ENCODE data around the gene CPLX1.
"Not testable (repeated sequence)": the region's sequence is repeated elsewhere in the genome, so short reads cannot be mapped to it uniquely, and the experiment has no call there.

CPLX1 gene

DNA sequence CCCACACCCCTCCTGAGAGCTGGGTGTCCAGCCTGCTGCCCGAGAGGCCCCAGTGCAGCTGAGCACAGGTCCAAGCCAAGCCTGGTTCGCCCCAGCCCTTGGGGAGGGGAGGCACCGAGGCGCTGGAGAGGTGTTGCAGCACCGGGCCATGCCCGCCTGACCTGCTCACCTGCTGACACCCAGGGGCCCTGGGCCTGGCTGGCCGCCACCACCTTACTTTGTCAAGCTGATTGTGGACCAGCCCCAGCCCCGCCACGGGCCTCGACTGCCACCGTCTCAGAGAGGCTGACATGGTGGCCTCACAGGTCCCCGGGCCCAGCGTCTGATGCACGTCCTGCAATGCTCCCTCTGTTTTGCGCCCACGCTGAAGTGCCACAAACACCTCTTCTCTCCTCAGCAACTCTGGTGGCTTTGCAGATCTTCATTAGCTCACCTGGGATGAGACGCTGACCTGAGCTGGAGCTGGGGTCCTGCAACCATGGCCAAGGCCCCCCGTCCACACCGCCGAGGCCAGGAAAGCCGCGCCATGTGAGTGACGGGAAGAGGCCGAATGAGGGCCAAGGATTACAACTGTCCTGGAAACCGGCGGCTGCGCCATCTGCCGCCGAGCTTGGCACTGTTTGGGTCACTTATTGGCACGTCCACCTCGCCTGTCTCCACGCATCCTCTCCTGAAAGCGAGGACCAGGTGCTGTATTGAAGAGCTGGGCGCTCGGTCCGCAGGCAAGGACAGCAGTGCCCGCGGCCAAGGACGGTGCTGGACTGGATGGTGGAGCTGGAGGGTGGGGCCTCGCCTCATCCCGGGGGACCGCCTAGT lies 7.6 kb downstream of the CPLX1 start:
- DNase-seq, result no peak

DNA sequence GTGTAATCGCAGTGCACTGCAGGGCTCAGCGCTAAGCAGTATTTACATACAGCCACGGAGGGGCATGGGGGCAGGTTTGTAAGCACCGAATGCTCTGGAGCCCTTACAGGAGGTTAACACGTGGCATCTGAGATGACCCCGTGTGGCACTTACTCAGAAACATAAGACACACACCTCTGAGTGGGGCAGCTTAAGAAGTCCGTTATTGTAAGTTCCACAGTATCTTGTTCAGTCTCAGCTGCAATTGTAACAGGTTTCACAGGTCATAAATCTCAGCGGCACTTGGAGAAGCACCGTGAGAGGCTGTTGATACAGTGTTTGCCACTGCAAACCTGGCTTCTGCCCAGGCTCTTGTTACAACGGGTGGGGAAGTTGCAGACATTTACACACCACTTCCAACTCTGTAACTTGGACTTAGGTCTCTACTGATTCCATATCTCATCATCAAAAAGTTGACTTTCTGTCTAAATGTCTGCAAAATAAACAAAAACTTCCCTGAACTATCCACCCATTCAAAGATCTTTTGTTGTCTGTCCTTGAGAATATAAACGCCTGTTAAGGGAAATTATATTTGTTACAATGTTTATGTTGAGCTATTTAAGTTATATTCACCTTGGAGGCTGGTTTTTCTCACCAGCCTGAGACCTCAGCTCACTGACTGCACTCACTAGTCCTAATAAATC lies 10.3 kb downstream of the CPLX1 start:
- DNase-seq, result no peak

DNA sequence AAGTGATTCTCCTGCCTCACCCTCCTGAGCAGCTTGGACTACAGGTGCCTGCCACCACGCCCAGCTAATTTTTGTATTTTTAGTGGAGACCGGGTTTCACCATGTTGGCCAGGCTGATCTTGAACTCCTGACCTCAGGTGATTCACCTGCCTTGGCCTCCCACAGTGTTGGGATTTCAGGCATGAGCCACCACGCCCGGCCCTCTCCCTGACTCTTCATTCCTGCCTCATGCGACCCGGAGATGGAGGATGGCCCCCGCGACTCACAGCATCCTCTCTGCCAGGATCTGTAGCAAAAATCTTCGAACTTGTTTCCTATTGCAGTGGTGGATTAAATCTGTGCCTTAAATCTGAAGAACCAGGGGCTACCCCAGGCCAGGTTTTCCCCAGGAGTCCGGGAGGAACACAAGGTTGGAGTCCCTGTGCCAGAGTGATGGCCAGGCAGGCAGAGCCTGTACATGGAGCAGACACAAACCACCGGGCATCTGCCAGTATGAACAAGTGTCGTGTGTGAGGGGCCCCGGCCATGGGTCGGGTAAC lies 11.5 kb downstream of the CPLX1 start:
- DNase-seq, result no peak

DNA sequence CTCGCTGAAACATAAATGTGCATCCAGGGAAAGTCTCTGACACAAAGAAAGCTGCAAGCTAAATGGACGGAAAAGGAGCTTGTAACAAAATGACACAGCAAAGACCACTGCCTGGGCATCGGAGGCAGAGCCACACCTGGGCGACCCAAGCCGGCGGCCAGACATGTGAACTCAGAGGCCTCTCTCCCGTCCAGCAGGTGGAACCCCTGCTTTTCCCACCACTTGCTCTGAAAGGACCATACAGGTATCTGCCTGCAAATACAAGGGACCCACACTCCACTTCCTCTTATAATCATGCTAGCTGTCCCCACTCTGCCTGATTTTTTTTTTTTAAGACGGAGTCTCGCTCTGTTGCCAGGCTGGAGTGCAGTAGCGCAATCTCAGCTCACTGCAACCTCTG lies 12.0 kb downstream of the CPLX1 start:
- DNase-seq, result no peak

DNA sequence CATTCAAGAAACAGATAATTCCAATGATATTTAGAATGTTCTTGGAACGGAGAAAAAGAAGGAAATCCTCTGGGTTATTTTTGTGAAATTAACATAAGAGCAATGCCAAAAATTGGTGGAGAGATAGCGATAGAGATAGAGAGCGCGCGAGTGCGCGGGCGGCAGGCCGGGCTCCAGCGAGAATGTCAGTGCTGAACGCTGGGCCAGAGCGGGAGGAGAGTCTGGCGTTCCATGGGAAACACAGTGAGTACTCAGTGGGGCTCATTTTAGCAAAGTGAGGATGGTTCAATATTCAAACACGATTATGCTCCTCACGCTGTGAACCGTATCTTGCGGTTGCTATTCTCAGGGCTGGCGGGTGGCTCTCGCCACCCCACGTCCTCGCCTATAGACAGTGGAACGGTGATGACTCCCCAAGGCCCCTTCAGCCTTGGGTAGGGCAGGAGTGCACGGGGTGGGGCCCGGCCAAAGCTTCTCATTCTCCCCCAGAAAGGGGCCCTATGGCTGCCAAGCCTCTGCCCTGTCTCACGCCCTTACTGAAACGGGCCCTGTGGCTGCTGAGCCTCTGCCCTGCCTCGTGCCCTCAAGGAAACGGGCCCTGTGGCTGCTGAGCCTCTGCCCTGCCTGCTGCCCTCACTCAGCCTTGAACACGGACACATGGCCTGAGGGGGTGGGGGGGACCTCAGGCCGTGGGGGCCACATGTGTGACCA lies 16.9 kb downstream of the CPLX1 start:
- DNase-seq, result no peak

DNA sequence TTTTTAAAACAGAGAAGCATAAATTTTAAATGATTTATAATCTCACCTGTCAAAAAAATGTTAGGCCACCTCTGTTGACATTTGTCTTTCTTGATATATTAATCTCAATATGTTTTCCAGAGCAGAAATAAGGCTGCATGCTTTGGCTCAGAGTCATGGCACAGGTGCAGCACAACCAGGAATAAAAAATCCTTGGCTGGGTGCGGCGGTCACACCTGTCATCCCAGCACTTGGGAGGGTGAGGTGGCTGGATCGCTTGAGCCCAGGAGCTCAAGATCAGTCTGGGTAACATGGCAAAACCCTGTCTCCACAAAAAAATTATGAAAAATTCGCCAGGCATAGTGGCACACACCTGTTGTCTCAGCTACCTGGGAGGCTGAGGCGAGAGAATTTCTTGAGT lies 18.1 kb downstream of the CPLX1 start:
- no peak for DNase-seq

DNA sequence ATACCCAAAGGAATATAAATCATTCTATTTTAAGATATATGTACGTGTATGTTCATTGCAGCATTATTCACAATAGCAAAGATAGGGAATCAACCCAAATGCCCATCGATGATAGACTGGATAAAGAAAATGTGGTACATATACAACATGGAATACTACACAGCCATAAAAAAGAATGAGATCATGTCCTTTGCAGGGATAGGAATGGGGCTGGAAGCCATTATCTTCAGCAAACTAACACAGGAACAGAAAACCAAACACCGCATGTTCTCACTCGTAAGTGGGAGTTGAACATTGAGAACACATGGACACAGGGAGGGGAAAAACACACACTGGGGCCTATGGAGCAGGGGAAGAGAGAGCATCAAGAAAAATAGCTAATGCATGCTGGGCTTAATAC lies 18.9 kb downstream of the CPLX1 start:
- DNase-seq, result not testable (repeated sequence)

DNA sequence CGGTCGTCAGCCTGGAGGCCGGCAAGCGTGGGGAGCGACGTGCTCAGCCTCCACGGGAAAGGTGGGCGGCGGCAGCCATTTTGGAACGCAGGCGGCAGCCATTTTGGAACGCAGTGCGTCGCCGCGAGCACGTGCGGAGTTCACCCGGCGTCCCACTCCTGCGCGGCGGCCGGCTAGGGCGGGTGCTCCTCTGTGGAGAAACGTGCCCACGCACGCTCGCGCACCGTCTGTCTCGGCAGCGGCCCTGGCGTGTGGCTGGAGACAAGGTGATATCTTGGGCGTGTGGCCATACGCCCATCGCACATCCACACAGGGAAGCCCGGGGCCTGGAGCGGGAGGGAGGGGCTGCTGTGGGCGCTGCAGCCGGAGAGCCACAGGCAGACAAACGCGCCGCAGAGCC lies 21.1 kb downstream of the CPLX1 start:
- DNase-seq, result no peak

DNA sequence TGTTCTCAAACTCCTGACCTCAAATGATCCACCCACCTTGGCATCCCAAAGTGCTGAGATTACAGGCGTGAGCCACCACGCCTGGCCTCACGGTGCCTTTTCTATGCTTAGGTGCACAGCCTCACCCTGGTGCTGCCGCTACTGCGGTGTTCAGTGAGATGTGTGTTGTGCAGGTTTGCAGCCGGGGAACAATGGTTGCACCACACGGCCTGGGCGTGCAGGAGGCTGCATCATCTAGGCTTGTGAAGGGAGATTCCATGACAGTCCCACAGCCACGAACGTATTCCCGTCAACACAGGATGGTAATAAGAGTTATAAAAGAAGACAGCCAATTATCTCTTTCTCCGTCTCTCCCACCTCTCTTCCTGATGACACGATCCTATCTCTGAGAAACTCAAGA lies 22.0 kb downstream of the CPLX1 start:
- DNase-seq, result no peak

DNA sequence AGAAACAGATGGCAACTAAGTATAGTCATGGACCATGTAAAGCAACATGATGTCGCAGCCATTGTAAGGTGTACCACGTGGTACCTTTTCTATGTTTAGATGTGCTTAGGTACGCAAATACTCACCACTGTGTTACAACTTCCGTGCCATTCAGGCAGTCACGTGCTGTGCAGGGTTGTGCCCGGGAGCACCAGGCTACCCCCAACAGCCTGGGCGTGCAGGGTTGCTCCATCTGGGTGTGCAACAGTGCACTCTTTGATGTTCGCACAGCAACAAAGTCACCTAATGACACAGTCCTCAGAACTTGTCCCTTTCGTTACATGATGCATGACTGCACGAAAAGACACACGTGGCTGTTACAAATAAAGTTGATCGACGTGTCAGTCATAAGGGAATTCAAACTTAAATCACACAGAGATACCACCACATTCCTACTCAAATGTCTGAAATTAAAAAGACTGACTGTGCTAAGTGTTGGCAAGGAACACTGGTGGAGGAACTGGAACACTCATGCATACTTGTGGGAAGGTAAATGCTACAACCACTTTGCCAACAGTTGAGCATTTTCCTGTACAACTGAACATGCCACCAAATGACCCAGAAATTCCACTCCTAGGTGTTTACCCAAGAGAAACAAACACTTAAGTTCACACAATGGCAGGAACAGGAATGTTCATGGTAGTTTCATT lies 24.3 kb downstream of the CPLX1 start:
- DNase-seq, result no peak

DNA sequence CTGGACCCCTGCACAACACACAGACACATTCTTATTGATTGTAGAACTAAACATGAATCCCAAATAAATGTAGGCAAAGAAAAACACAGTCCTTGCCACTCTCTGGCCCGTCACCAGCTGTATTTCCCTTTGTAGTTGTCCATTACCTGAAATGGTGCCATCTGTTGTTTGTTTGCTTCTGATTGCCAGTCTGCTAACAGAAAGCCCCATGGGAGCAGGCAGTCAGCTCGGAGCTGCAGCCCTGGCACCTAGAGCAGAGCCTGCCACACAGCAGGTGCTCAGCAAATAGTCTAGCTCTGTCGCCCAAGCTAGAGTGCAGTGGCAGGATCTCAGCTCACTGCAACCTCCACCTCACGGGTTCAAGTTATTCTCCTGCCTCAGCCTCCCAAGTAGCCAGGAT lies 28.9 kb downstream of the CPLX1 start:
- DNase-seq, result no peak

DNA sequence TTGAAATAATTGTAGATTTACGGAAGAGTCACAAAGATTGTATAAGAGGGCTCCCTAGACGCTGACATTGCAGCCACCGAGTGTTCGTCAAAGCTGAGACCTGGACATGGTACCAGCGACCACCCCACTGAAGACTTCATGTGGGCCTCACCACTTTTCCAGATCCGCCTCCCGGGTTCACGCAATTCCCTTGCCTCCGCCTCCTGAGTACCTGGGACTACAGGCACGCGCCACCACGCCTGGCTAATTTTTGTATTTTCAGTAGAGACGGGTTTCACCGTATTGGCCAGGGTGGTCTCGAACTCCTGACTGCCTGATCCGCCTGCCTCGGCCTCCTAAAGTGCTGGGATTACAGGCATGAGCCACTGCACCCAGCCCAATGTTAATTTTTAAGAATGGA lies 29.7 kb downstream of the CPLX1 start:
- DNase-seq, result no peak

DNA sequence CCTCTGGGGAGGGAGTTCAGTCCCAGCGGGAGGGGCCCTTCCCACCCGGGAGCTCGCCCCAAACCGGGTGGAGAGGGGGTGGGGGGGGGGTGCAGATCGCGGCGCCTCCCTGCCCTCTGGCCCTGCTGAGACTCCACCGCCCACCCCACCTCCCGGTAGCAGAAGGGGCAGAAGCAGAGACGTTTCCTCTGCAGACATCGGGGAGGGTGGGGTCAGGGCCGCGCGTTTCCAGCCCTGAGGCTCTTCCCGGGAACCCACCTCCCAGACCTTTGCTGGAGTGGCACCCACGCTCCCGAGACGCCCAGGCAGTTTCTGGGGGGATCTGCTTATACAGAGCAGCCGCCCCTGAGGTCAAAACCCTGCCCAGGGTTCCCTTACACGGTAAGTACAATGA lies 30.2 kb downstream of the CPLX1 start:
- DNase-seq, result no peak

DNA sequence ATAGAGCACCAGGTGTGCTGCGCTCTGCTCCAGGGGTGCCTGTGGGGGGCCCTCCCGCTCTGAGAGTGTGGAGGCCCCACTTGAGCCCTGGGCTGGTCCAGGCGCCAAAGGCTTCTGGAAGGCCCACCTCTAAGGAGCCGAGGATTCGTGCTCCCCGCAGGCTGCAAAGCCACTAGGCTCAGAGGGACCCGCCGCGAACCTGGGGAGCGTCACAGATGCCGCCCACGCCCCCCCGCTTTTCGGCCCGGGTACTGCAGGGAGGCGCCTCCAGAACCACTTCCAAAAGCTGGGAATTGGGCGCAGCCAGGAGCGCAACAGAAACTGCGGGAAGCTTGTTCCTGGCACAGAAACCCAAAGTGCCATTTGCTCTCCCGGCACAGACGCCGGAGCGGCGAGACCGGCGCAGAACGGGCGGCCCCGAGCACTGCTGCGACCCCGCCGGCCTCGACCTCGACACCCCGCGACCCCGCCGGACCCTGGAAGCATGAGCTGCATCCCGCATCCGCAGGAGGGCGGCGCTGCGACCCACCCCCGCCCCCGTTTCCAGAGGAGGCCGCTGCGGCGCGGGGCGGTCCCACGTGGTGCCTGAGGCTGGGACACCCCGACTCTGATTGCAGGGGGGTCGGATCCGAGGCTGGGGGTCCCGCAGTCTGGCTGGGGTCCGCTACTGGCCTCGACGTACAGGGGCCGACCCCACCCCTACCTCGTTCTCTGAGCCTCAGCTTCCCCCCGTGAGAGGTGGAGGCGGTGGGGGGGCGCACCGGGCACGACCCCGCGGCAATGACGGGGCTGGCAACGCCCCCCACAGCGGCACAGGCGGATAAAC lies 30.8 kb downstream of the CPLX1 start:
- DNase-seq, result no peak

DNA sequence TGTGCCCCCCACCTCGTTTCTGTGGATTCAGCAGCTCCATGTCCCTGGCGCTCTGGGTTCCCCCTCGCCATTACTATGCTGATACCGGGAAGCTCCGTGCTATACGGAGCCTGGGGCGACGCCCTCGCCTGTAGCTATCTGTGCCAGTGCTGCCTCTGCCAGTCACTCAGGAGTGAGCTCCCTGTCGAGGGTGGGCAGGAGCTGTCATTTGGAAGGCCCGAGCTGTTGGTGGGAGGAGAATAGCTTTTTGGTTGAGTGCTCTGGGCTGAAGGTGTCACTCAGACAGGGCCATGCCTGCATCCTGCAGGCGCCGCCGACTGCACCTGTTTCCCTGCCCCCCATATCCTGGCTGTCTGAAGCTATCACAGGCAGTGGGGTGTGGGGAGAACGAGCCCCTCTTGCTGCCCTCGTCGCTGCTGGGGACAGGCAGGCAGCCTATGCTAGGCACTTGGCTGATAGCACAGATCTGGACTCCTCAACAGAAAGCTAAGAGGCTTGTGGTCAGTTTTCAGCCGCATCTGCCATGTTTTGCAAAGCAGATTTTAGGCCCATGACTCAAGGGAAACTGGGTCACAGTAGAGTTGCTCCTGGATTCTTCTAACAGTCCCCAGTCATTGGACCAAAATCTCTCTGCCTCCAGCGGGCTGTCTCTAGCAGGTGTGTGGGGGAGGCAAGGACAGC lies 31.8 kb downstream of the CPLX1 start:
- no peak for DNase-seq

DNA sequence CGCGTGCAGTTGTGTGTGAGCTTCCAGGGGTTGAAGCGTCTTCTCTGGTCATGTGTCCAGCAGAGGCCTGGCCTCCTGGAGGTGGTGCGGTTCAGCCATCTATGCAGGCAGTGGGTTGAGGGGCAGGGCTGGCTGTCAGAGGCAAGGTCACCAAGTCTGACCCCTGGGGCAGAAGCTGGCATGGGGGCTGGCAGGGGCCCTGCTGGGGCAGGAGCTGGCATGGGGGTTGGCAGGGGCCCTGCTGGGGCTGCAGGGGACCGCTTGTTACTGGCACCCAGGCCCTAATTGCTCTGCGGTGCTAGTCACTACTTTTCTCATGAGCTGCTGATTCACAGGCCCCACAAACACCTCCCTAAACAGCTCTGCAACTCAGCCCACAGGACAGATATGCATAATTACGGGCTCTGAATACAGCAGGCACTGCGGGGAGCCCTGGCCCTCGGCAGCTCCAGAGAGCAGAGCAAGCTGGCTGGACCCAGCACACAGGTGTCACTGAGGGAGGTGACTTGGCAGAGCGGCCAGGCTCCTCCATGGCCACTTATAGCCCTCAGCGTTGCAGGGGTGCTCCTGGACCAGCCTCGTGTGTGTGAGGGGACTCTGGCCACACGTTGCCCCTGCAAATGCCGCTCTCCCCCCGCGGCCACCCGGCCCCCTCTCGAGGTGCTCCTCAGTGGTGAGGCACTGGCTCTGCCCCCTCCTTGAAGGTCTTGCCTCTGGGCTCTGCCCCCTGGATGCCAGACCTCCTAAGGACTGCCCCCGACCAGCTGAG lies 32.7 kb downstream of the CPLX1 start:
- DNase-seq, result no peak

DNA sequence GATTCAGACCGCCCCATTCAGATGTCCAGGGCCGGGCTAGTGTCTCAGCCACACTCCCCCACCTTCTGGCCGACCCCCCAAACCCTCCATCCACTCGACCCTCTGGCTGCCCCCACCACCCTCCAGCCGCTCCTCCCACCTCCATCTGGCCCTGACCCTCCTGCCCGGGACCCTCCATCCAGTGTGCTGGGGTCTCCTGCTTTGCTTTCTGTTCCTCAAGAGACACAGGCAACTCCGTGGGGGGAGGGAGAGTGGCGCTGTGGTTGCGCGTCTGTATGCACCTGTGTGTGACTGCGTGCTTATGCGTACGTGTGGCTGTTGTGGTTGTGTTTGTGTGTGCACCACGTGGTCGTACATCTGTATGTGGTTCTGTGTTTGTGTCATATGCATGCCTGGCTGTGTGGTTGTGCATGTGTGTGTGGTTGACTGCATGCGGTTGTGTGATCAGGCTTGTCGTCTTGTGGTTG lies 33.3 kb downstream of the CPLX1 start:
- no peak for DNase-seq

DNA sequence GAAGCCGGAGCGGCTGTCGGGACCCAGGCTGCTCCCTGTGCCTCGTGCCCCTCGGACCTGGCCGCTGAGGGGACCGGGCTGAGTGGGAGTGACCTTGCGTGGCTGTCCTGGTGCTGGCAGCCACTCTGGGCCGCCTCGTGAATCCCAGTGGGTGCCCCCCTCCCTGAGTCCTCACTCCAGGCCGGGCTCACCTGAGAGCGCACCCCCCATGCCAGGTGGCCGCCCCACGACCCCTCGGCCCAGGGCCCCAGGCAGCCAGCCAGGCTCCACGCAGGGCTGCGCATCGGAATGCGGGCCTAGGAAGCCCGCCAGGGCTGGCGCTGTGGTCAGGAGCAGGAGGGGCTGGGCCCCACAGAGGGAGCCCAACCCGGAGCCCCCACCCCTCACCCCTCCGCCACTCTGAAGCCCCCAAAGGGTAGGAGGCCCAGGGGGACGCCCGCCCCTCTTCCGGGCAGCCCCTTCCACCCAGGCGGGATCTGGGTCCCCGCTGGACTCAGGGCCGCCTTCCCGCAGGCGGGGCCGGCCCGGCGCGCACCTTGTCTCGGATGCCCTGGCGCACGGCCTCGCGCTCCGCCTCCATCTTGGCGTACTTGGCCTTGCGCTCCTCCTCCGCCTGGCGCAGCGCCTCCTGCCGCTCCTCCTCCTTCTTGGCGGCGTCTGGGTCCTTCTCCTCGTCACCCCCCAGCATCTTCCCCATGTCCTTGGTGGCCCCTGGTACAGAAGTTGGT lies 33.9 kb downstream of the CPLX1 start:
- DNase-seq, result no peak

DNA sequence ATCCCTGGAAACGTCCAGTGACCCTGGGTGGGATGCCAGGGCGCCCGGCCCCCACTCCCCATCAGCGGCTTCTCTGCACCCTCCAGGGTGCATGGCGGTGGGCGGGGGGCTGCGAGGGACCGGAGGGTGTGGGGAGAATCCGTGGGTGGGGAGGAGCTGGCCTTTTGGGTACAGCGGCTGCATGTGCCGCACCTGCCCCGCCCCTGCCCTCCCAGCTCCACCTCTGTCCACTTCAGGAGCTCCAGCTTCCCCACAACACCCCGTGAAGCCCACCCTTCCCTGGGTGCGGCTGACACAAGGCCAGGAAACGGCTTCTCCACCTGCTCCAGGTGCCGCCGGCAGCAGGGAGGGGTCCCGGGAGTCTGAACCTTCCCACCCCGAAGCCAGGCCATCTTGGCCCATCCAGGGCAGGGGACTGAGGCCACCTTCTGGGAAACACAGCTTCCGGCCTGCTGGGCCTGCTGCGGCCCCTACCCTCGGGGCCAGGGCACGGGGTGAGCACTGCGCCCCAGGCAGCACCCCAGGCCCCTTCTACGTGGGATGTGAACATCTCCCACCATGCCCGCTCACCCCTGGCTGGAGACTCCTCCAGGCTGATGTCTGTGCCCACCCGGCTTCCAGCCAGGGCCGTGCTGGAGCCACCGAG lies 34.6 kb downstream of the CPLX1 start:
- no peak for DNase-seq

DNA sequence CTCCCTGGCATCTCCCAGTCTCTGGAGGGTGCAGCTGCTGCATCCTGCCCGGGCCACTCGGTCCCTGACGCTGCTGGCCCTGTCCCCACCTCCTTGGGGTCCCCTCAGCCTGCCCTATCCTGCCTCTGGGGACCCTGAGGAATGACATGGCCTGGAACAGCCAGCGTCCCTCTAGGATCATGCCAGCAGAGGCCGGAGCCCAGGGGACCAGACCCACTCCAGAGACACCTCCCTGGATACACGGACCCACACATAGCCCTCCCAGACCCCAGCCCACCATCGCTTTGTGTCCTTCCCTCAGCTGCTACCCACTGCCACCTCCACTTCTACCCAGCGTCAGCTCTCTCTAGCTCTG lies 35.5 kb downstream of the CPLX1 start:
- no peak for DNase-seq
